Neural cell (in vitro differentiated cells): ENCODE measurements around the gene SMIM36.
"Not testable (repeated sequence)": the region's sequence is repeated elsewhere in the genome, so short reads cannot be mapped to it uniquely, and the experiment has no call there.

ENCODE experiments used
- CTCF ChIP-seq: fragments of 450-650 bp; IDR thresholded peaks from 2 replicates; pipeline ENCODE4 v1.5.1; 2014; ENCODE audit warnings: antibody characterized with exemption, mild to moderate bottlenecking, moderate library complexity; ENCODE audit not compliant: poor library complexity, severe bottlenecking
- EP300 ChIP-seq: fragments of 450-650 bp; conservative IDR thresholded peaks from 2 replicates; pipeline ENCODE4 v1.6.1; 2014; ENCODE audit warnings: antibody characterized with exemption, mild to moderate bottlenecking, moderate library complexity; ENCODE audit not compliant: poor library complexity, severe bottlenecking
- EZH2 ChIP-seq: fragments of 200-600, 300-800 bp; shearing (Covaris generic), sonication (generic); IDR thresholded peaks from 2 replicates; pipeline ENCODE4 v1.6.1; 2014; ENCODE audit warnings: antibody characterized with exemption, low read length, borderline replicate concordance, mild to moderate bottlenecking; ENCODE audit not compliant: insufficient read depth, poor library complexity, severe bottlenecking
- POLR2AphosphoS5 ChIP-seq: IDR thresholded peaks from 2 replicates; pipeline ENCODE4 v1.6.1; 2012
- RAD21 ChIP-seq: fragments of 450-650 bp; conservative IDR thresholded peaks from 2 replicates; pipeline ENCODE4 v1.6.1; 2014; ENCODE audit warnings: antibody characterized with exemption, mild to moderate bottlenecking, moderate library complexity
- REST ChIP-seq: IDR thresholded peaks from 2 replicates; pipeline ENCODE4 v1.6.1; 2012; ENCODE audit warnings: borderline replicate concordance
- SMC3 ChIP-seq: fragments of 450-650 bp; conservative IDR thresholded peaks from 2 replicates; pipeline ENCODE4 v1.6.1; 2014; ENCODE audit warnings: antibody characterized with exemption, mild to moderate bottlenecking, moderate library complexity; ENCODE audit not compliant: poor library complexity

- not testable (repeated sequence) for TF ChIP-seq CTCF, REST, EZH2, EP300, POLR2AphosphoS5, RAD21, SMC3
Measured at GRCh38 chr17:55507669-55508068, 3.6 kb downstream of the SMIM36 start.
